ENCODE data around the gene ZNF22. TPM values are rescaled to one million over a fixed set of nuclear protein-coding genes. Genes with fewer than 3 reads are reported as not detected.
A peak's percentile ranks its signal among the peaks of the same experiment; 100 is the strongest.

The ZNF22 gene
- total RNA-seq, 1 donor from 2014 or later, result 81.0 TPM

DNA sequence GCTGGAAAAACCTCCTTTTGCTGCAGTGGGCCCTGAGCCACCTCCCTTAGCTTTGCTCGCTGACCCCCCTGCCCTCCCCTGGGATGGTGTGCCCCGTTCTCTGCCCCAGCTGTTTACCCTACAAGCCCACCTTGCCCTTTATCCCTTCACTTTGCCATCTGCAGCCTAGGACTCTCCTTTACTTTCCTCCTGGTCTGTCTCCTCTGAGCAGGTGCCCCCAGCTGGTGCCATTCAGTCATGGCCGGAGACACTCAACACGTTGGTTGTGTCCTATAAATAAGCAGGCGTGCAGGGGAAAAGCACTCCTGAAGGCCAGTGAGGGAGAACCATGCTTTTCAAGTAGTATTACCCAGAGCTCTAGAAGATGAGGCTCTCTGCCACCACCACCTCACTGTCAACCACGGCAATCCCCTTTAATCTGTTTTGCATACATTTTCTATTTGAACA lies 35.0 kb upstream of the ZNF22 start:
- Mint-ChIP-seq H3K9me3 (no peaks in the 10 kb centered on the region), H3K36me3 (peaks cover 2% of the 10 kb centered on the region), H3K4me3 (peak overlapping the region; percentile 36), H3K4me1 (peaks cover 64% of the 10 kb centered on the region), H3K27me3 (ENCODE audit: insufficient read depth, low read depth) (no peaks in the 10 kb centered on the region), H3K27ac (peak overlapping the region; percentile 26)
- peaks cover 6% of the 10 kb centered on the region for H3K27me3 ChIP-seq
- H2AFZ ChIP-seq (replicated peaks), result no peak overlapping the region
- no peaks in the 10 kb centered on the region for H3K9me3 ChIP-seq (ENCODE audit: low read depth)
- H3K4me3 ChIP-seq, result no peak overlapping the region
- H3K4me1 ChIP-seq, result peaks cover 44% of the 10 kb centered on the region
- no peak for TF ChIP-seq CTCF (IDR thresholded peaks at IDR 0.05)
- H3K4me2 ChIP-seq, result no peak overlapping the region
- no peak overlapping the region for H3K27ac ChIP-seq
- no peak overlapping the region for H3K9ac ChIP-seq
- no peaks in the 10 kb centered on the region for H3K36me3 ChIP-seq
- peaks cover 18% of the 10 kb centered on the region for H3F3A ChIP-seq (ENCODE audit: low read depth)
- no peaks in the 10 kb centered on the region for H3K79me2 ChIP-seq (ENCODE audit: low read depth)
- no peak for DNase-seq (ENCODE audit: low spot score)
- no peaks in the 10 kb centered on the region for H4K20me1 ChIP-seq (ENCODE audit: low read depth)

DNA sequence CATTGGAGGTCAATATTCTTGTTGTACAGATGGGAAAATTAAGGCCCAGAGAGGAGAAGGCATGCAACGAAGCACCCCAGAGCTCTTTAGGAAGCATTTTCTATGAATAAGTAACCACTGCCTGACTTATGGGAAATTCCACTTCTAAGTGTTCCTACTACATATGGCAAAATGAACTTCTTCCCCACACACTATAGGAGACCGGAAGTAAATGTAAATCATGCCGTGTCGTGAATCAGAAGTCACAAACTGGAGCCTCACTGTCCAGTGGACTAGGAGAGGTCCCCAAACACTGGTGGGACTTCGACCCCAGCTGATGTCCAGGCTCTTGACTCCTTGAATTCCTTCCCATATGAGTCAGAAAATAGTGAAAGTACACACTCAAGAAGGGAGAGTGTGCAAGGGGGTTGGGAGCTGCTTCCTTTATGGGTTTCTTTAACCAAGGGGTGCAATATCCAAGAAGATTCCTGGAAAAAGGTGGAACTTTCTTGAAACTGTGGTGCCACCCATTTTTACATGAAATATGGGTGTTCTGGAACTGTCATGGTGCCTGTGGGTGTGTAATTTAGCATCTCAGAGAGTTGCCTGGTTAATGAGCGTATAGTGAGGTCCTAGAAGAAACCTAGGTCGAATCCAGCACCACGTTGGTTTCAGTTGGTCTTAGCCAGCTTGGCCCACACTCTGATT lies 34.5 kb upstream of the ZNF22 start:
- DNase-seq (ENCODE audit: low spot score), result no peak
- no peak overlapping the region for H3K27ac ChIP-seq
- peaks cover 18% of the 10 kb centered on the region for H3F3A ChIP-seq (ENCODE audit: low read depth)
- H3K4me3 ChIP-seq, result no peak overlapping the region
- no peak overlapping the region for H2AFZ ChIP-seq (replicated peaks)
- H3K4me1 ChIP-seq, result peaks cover 38% of the 10 kb centered on the region
- no peaks in the 10 kb centered on the region for H3K9me3 ChIP-seq (ENCODE audit: low read depth)
- no peaks in the 10 kb centered on the region for H3K79me2 ChIP-seq (ENCODE audit: low read depth)
- Mint-ChIP-seq H3K27ac (peak overlapping the region; percentile 26), H3K36me3 (peaks cover 4% of the 10 kb centered on the region), H3K27me3 (ENCODE audit: insufficient read depth, low read depth) (no peaks in the 10 kb centered on the region), H3K4me3 (no peak overlapping the region), H3K4me1 (peaks cover 58% of the 10 kb centered on the region), H3K9me3 (no peaks in the 10 kb centered on the region)
- no peak overlapping the region for H3K9ac ChIP-seq
- H3K36me3 ChIP-seq, result no peaks in the 10 kb centered on the region
- TF ChIP-seq CTCF (IDR thresholded peaks at IDR 0.05) (no peak), EZH2 (IDR thresholded peaks at IDR 0.05) (no peak), EZH2phosphoT487 (IDR thresholded peaks at IDR 0.05) (no peak)
- no peaks in the 10 kb centered on the region for H4K20me1 ChIP-seq (ENCODE audit: low read depth)
- H3K27me3 ChIP-seq, result peaks cover under 1% of the 10 kb centered on the region
- H3K4me2 ChIP-seq, result no peak overlapping the region

- Histone ChIP-seq H3K27me3 (no peaks in the 10 kb centered on the region), H3K4me1 (peaks cover 35% of the 10 kb centered on the region), H3K79me2 (ENCODE audit: low read depth) (no peaks in the 10 kb centered on the region), H3K9me3 (ENCODE audit: low read depth) (no peaks in the 10 kb centered on the region), H4K20me1 (ENCODE audit: low read depth) (no peaks in the 10 kb centered on the region), H3K4me2 (no peak overlapping the region), H3F3A (ENCODE audit: low read depth) (peaks cover 18% of the 10 kb centered on the region), H2AFZ (replicated peaks) (no peak overlapping the region), H3K27ac (no peak overlapping the region), H3K4me3 (no peak overlapping the region), H3K36me3 (no peaks in the 10 kb centered on the region), H3K9ac (no peak overlapping the region)
- H3K4me1 Mint-ChIP-seq, result peaks cover 53% of the 10 kb centered on the region
- H3K9me3 Mint-ChIP-seq, result no peaks in the 10 kb centered on the region
- TF ChIP-seq EZH2phosphoT487 (IDR thresholded peaks at IDR 0.05) (no peak), CTCF (IDR thresholded peaks at IDR 0.05) (peak; percentile 34)
- peaks cover 2% of the 10 kb centered on the region for H3K27me3 Mint-ChIP-seq (ENCODE audit: insufficient read depth, low read depth)
- H3K36me3 Mint-ChIP-seq, result peaks cover 7% of the 10 kb centered on the region
- no peak for DNase-seq (ENCODE audit: low spot score)
- H3K4me3 Mint-ChIP-seq, result no peak overlapping the region
- no peak overlapping the region for H3K27ac Mint-ChIP-seq
These were observed 33.8 kb upstream of the ZNF22 start for GRCh38 chr10:44966816-44967509.
